Trophoblast cell (in vitro differentiated cells and primary cell): Measurements from ENCODE around the gene RABL3.

ENCODE experiments used
- DNase-seq, 2 donors: peaks; one replicate each; pipeline ENCODE4 v3.0.0-alpha.2; 2016
- H2AFZ ChIP-seq: 2 replicates; pipeline ENCODE4 v1.6.1; 2013; ENCODE audit warnings: low read length, moderate library complexity, mild to moderate bottlenecking; ENCODE audit not compliant: insufficient read depth, poor library complexity
- H2AK5ac ChIP-seq: 2 replicates; pipeline ENCODE4 v1.6.1; 2013; ENCODE audit warnings: mild to moderate bottlenecking, low read length
- H2BK120ac ChIP-seq: 2 replicates; pipeline ENCODE4 v1.6.1; 2013; ENCODE audit warnings: low read length, mild to moderate bottlenecking, moderate library complexity; ENCODE audit not compliant: insufficient read depth, poor library complexity
- H2BK12ac ChIP-seq: 2 replicates; pipeline ENCODE4 v1.6.1; 2013; ENCODE audit warnings: mild to moderate bottlenecking, low read length, moderate library complexity
- H2BK5ac ChIP-seq: 2 replicates; pipeline ENCODE4 v1.6.1; 2013; ENCODE audit warnings: low read length, low read depth, moderate library complexity, mild to moderate bottlenecking; ENCODE audit not compliant: poor library complexity
- H3K14ac ChIP-seq: 2 replicates; pipeline ENCODE4 v1.6.1; 2013; ENCODE audit warnings: mild to moderate bottlenecking, low read length
- H3K18ac ChIP-seq: 2 replicates; pipeline ENCODE4 v1.6.1; 2013; ENCODE audit warnings: mild to moderate bottlenecking, low read length
- H3K23ac ChIP-seq: 2 replicates; pipeline ENCODE4 v1.6.1; 2013; ENCODE audit warnings: low read length
- H3K27ac ChIP-seq: 2 replicates; pipeline ENCODE4 v1.5.1; 2013; ENCODE audit warnings: low read depth, mild to moderate bottlenecking, inconsistent platforms, low read length, moderate library complexity
- H3K27me3 ChIP-seq: 2 replicates; pipeline ENCODE4 v1.6.1; 2013; ENCODE audit warnings: inconsistent platforms, mild to moderate bottlenecking, low read length, moderate library complexity; ENCODE audit not compliant: insufficient read depth
- H3K36me3 ChIP-seq, 2 experiments: 1 replicate in 1 of 2; 2 replicates in 1 of 2; pipeline ENCODE4 v1.6.1; 2013; ENCODE audit warnings: low read length in 2 of 2, mild to moderate bottlenecking in 2 of 2, moderate library complexity in 1 of 2; ENCODE audit not compliant: insufficient read depth in 2 of 2, control insufficient read depth in 1 of 2
- H3K4ac ChIP-seq: 2 replicates; pipeline ENCODE4 v1.6.1; 2013; ENCODE audit warnings: low read depth, mild to moderate bottlenecking, low read length, moderate library complexity
- H3K4me1 ChIP-seq, 2 experiments: 1 replicate in 1 of 2; 2 replicates in 1 of 2; pipeline ENCODE4 v1.6.1; 2013; ENCODE audit warnings: low read length in 2 of 2, mild to moderate bottlenecking in 2 of 2, moderate library complexity in 1 of 2; ENCODE audit not compliant: insufficient read depth in 2 of 2, control insufficient read depth in 1 of 2
- H3K4me2 ChIP-seq: 2 replicates; pipeline ENCODE4 v1.6.1; 2013; ENCODE audit warnings: inconsistent platforms, mild to moderate bottlenecking, low read length, moderate library complexity
- H3K4me3 ChIP-seq: 2 replicates; pipeline ENCODE4 v1.5.1; 2013; ENCODE audit warnings: mild to moderate bottlenecking, low read depth, low read length, inconsistent platforms
- H3K79me1 ChIP-seq: one replicate; pipeline ENCODE4 v1.6.1; 2013; ENCODE audit warnings: low read length
- H3K79me2 ChIP-seq: 2 replicates; pipeline ENCODE4 v1.6.1; 2013; ENCODE audit warnings: low read length, mild to moderate bottlenecking; ENCODE audit not compliant: control insufficient read depth, insufficient read depth, poor library complexity
- H3K9ac ChIP-seq: 2 replicates; pipeline ENCODE4 v1.6.1; 2013; ENCODE audit warnings: mild to moderate bottlenecking, low read length
- H3K9me3 ChIP-seq: 2 replicates; pipeline ENCODE4 v1.6.1; 2013; ENCODE audit warnings: low read depth, mild to moderate bottlenecking, control low read depth, inconsistent platforms, low read length; ENCODE audit not compliant: insufficient read depth
- H4K12ac ChIP-seq: 2 replicates; pipeline ENCODE4 v1.6.1; 2013; ENCODE audit warnings: low read depth, mild to moderate bottlenecking, low read length, moderate library complexity
- H4K8ac ChIP-seq: 2 replicates; pipeline ENCODE4 v1.6.1; 2013; ENCODE audit warnings: low read depth, mild to moderate bottlenecking, low read length, moderate library complexity
- H4K91ac ChIP-seq: one replicate; pipeline ENCODE4 v1.6.1; 2013; ENCODE audit warnings: low read depth, mild to moderate bottlenecking, low read length, moderate library complexity
- WGBS: extraction: QIAGEN DNeasy Blood & Tissue Kit; methylation state at CpG from one replicate; pipeline ENCODE4 v1.1.7; 2013; ENCODE audit warnings: missing lambda C conversion rate; ENCODE audit not compliant: insufficient read length, insufficient coverage; ENCODE audit errors: extremely low coverage; 5-methylcytosine and 5-hydroxymethylcytosine counted together

RABL3 gene

GRCh38 chr3:120780977-120781376 lies 38.7 kb upstream of the RABL3 start:
- H2AK5ac ChIP-seq, result no peak overlapping the region
- H3K9me3 ChIP-seq, result no peaks in the 10 kb centered on the region
- H3K27ac ChIP-seq, result no peak overlapping the region
- H3K23ac ChIP-seq, result no peak overlapping the region
- peak overlapping the region; percentile 40 for H3K4me3 ChIP-seq
- no peaks in the 10 kb centered on the region for H3K79me1 ChIP-seq
- H3K36me3 ChIP-seq, result peaks cover 4 to 8% of the 10 kb centered on the region in 2 experiments
- no peak overlapping the region for H3K4ac ChIP-seq
- no peak overlapping the region for H3K18ac ChIP-seq
- no peaks in the 10 kb centered on the region for H3K79me2 ChIP-seq
- no peak overlapping the region for H2BK5ac ChIP-seq
- no peak overlapping the region for H4K12ac ChIP-seq
- H3K9ac ChIP-seq, result no peak overlapping the region
- H4K91ac ChIP-seq, result no peak overlapping the region
- H2BK120ac ChIP-seq, result no peak overlapping the region
- H2AFZ ChIP-seq, result no peak overlapping the region
- no peak overlapping the region for H2BK12ac ChIP-seq
- no peak overlapping the region for H4K8ac ChIP-seq
- no CpG with 5 or more reads among the region's 13 CpGs for WGBS
- H3K14ac ChIP-seq, result no peak overlapping the region
- H3K27me3 ChIP-seq, result no peaks in the 10 kb centered on the region
- H3K4me1 ChIP-seq, result peaks cover 0 to 3% of the 10 kb centered on the region in 2 experiments
- peak; percentile 6 to 26 for DNase-seq
- no peak overlapping the region for H3K4me2 ChIP-seq

GRCh38 chr3:120778776-120779175 lies 36.5 kb upstream of the RABL3 start:
- H3K27me3 ChIP-seq, result no peaks in the 10 kb centered on the region
- no peak overlapping the region for H3K23ac ChIP-seq
- H3K27ac ChIP-seq, result no peak overlapping the region
- H3K18ac ChIP-seq, result no peak overlapping the region
- no peak overlapping the region for H3K14ac ChIP-seq
- no peak overlapping the region for H3K4me3 ChIP-seq
- no peaks in the 10 kb centered on the region for H3K4me1 ChIP-seq
- H3K9me3 ChIP-seq, result no peaks in the 10 kb centered on the region
- no peak overlapping the region for H3K9ac ChIP-seq
- no peak overlapping the region for H2BK12ac ChIP-seq
- no peak overlapping the region for H2BK120ac ChIP-seq
- H3K79me1 ChIP-seq, result no peaks in the 10 kb centered on the region
- no peak overlapping the region for H4K8ac ChIP-seq
- H4K12ac ChIP-seq, result no peak overlapping the region
- no peaks in the 10 kb centered on the region for H3K79me2 ChIP-seq
- no peak overlapping the region for H2AK5ac ChIP-seq
- no peak overlapping the region for H2BK5ac ChIP-seq
- H4K91ac ChIP-seq, result no peak overlapping the region
- no peak for DNase-seq
- H2AFZ ChIP-seq, result no peak overlapping the region
- WGBS, result no CpG with 5 or more reads among the region's 3 CpGs
- H3K36me3 ChIP-seq, result peaks cover 4 to 8% of the 10 kb centered on the region in 2 experiments
- H3K4me2 ChIP-seq, result no peak overlapping the region
- H3K4ac ChIP-seq, result no peak overlapping the region

DNA sequence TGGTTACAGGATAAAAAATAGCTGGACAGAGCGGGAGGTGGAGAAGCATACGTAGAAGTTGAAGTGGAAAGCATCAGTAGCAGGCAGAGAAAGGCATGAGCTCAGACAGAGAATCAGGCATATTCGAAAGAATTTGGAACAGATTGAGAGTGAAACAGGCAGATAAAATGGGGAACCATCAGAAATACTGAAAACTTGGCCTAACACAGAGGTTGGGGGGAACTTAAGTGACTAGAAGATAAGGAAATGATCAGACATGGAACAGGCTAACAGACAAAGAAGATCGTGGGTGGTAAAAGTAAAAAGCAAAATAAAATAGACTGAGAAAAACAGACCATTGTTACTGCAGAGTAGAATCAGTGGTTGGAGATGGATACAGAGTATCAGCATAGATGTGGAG lies 33.1 kb upstream of the RABL3 start:
- H3K79me2 ChIP-seq, result no peaks in the 10 kb centered on the region
- H3K4me1 ChIP-seq, result no peaks in the 10 kb centered on the region
- no peak overlapping the region for H2BK5ac ChIP-seq
- no peak overlapping the region for H3K4me2 ChIP-seq
- H3K9me3 ChIP-seq, result no peaks in the 10 kb centered on the region
- H4K8ac ChIP-seq, result no peak overlapping the region
- WGBS, result no CpG with 5 or more reads among the region's 4 CpGs
- H3K36me3 ChIP-seq, result peaks cover 0 to 5% of the 10 kb centered on the region in 2 experiments
- no peak overlapping the region for H2BK120ac ChIP-seq
- H2AK5ac ChIP-seq, result no peak overlapping the region
- no peak overlapping the region for H3K4ac ChIP-seq
- no peak overlapping the region for H2AFZ ChIP-seq
- no peak overlapping the region for H3K23ac ChIP-seq
- no peak overlapping the region for H3K18ac ChIP-seq
- no peak overlapping the region for H4K91ac ChIP-seq
- DNase-seq, result no peak
- H3K14ac ChIP-seq, result no peak overlapping the region
- H3K4me3 ChIP-seq, result no peak overlapping the region
- H4K12ac ChIP-seq, result no peak overlapping the region
- H3K79me1 ChIP-seq, result no peaks in the 10 kb centered on the region
- H3K27me3 ChIP-seq, result no peaks in the 10 kb centered on the region
- H2BK12ac ChIP-seq, result no peak overlapping the region
- no peak overlapping the region for H3K9ac ChIP-seq
- H3K27ac ChIP-seq, result no peak overlapping the region

GRCh38 chr3:120773932-120774331 lies 31.6 kb upstream of the RABL3 start:
- Histone ChIP-seq H3K23ac (no peak overlapping the region), H4K91ac (no peak overlapping the region), H3K14ac (no peak overlapping the region), H3K4me2 (no peak overlapping the region), H3K4ac (no peak overlapping the region), H2AK5ac (no peak overlapping the region), H3K18ac (no peak overlapping the region), H3K36me3 (peaks cover 0 to 5% of the 10 kb centered on the region in 2 experiments), H2BK120ac (peak overlapping the region; percentile 43), H3K79me1 (no peaks in the 10 kb centered on the region), H2BK5ac (no peak overlapping the region), H3K4me1 (peaks cover 0 to 2% of the 10 kb centered on the region in 2 experiments), H3K27ac (no peak overlapping the region), H3K4me3 (no peak overlapping the region), H2AFZ (no peak overlapping the region), H4K12ac (no peak overlapping the region), H3K79me2 (no peaks in the 10 kb centered on the region), H3K9me3 (no peaks in the 10 kb centered on the region), H2BK12ac (no peak overlapping the region), H3K27me3 (no peaks in the 10 kb centered on the region), H4K8ac (no peak overlapping the region), H3K9ac (no peak overlapping the region)
- DNase-seq, result no peak
